Ovary (tissue), 3 donors: ENCODE data around the gene MPPED1.

Source experiments
- CTCF ChIP-seq, 3 donors: fragments of 450-650 bp in 2 of 3; fragments of 200-600 bp in 1 of 3; IDR thresholded peaks; one replicate each; pipeline versions ENCODE4 v1.5.1 to v1.8.0; 2016 to 2022; ENCODE audit warnings: antibody characterized with exemption in 3 of 3, mild to moderate bottlenecking in 1 of 3
- EP300 ChIP-seq: sonication (generic); formaldehyde crosslinking; IDR thresholded peaks from one replicate; pipeline ENCODE4 v1.6.1; 2017; ENCODE audit warnings: antibody characterized with exemption
- POLR2A ChIP-seq: fragments of 450-650 bp; IDR thresholded peaks from one replicate; pipeline ENCODE4 v1.6.1; 2017; ENCODE audit warnings: antibody characterized with exemption, mild to moderate bottlenecking, moderate library complexity
- donor health status: DM: no; HTN: no; CAD: no.

DNA sequence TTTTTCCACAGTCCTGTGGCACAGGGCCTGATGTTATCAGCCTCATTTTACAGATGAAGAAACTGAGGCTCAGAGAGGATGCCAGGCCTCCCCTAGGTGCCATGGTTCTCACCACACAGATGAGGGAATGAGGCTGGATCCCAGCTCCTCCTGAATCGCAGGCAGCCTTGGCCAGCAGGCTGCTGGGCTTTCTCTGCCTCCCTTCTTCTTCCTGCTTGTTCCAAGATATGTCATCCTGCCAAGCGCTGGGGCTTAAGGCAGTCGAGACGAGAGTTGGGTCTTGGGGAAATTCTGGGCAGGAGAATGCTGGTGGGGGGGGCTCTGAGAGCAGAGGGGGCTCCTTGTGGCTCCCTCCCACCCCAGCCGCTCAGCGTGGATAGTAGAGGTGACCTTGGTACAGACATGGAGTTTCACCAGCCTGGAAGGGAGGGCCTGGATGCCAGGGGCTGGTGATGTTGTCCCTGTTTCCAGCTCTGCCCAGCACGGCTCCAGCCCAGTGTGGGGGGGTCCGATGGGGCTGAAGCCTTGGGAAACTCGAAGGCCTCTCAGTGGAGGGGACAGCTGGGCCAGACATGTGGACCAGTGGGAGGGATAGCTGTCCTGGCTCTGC is 16.6 kb upstream of the MPPED1 start:
- TF ChIP-seq CTCF (IDR thresholded peaks at IDR 0.05) (no peak), POLR2A (no peak), EP300 (no peak)
